SU-DHL-6 (cell line): ENCODE results near the gene THSD7A.

Experiments
- EZH2phosphoT487 ChIP-seq: fragments of 200-600 bp; sonication (generic), shearing (Covaris generic); conservative IDR thresholded peaks from 2 replicates; pipeline ENCODE4 v1.6.1; 2018; ENCODE audit warnings: mild to moderate bottlenecking, antibody characterized with exemption, low read length, moderate library complexity, mixed read lengths
- TF ChIP-seq, protein P1 (sequence below): fragments of 200-600 bp; sonication (generic); IDR thresholded peaks from one replicate; pipeline ENCODE4 v1.5.1; 2017; ENCODE audit warnings: antibody characterized with exemption, mild to moderate bottlenecking, low read length, moderate library complexity; ENCODE audit not compliant: insufficient read depth, poor library complexity, severe bottlenecking

DNA sequence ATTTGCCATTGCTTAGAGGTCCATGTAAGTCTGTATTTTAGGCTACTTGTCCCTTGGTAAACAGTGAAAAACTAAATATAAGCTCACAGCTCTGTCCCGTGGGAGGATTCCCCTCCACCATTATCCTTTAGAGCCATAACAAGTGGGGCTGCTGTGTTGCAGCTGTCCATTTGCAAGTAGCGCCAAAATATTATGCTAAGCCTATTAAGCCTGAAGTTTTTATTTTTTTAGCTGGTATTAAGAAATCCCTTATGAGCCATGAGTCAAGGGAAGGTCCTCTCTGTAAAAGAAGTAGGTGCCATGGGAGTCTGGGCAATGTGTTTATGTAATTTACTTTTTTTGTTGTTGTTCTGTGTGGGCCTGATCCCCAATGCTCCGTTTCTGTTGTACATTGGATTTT lies 183.9 kb downstream of the THSD7A start:
- TF ChIP-seq, protein P1, sequence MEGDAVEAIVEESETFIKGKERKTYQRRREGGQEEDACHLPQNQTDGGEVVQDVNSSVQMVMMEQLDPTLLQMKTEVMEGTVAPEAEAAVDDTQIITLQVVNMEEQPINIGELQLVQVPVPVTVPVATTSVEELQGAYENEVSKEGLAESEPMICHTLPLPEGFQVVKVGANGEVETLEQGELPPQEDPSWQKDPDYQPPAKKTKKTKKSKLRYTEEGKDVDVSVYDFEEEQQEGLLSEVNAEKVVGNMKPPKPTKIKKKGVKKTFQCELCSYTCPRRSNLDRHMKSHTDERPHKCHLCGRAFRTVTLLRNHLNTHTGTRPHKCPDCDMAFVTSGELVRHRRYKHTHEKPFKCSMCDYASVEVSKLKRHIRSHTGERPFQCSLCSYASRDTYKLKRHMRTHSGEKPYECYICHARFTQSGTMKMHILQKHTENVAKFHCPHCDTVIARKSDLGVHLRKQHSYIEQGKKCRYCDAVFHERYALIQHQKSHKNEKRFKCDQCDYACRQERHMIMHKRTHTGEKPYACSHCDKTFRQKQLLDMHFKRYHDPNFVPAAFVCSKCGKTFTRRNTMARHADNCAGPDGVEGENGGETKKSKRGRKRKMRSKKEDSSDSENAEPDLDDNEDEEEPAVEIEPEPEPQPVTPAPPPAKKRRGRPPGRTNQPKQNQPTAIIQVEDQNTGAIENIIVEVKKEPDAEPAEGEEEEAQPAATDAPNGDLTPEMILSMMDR: no peak
- TF ChIP-seq EZH2phosphoT487: no peak
